Measurements from ENCODE around the gene MTHFD1. TPM values are rescaled to one million over a fixed set of nuclear protein-coding genes. Genes with fewer than 3 reads are reported as not detected.

Gene MTHFD1
- total RNA-seq, 4 donors from 2014 or later: 33.3 to 39.9 (median 35.8) TPM

DNA sequence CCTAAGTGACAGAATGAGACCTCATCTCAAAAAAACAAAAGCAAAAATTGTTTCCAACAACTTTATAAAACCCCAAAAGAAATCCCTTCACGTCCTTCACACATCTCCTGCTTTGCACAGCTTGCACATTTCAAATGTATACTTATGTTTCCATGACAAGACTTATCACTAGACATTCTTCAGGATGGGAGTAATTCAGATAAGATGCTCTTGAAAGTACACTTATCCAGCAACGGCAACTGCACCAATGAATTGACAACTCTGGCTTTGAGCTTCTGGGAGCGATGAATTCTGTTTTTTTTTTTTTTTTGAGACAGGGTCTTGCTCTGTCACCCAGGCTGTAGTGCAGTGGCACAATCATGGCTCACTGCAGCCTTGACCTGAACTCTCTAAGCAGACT, 46.4 kb downstream of the MTHFD1 start:
- intact Hi-C loops (cut with DNase I): no loop called here
- H3K36me3 ChIP-seq: peaks cover 21 to 90% (median 72%) of the 10 kb centered on the region in 4 donors

DNA sequence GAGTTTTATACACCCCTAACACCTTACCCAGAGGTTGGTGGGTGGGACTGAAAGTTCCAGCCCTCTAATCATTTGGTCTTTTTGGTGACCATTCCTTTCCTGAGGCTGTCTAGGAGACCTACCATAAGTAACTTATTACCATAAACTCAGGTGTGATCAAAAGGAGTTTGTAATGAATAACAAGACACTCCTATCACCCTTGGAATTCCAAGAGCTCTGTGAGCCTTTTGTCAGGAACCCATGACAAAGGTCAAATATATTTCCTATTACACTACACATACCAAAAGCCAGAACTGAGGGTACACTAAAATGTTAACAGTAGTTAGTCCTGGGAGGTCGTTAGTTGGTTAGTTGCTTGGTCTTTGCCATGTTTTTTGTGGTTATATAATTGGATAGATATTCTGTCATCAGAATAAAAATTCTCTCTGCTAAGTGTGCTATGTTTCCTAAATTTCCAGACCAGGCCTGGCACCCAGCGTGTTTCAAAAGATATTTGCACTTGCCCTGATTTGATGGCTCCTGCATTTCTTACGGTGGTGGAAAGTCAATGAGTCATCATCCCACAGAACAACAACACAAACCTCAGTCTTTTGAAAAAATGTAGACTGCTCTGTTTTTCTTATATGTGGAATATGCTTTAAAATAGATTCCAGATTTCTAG, 50.2 kb downstream of the MTHFD1 start:
- no peak overlapping the region for H3K4me3 ChIP-seq
- no peak overlapping the region for H3K27ac ChIP-seq (replicated peaks in 1 of 4)
- DNase-seq (ENCODE audit: extremely low spot score): no peak
- 43% methylated on average over 3 of the region's 3 CpGs for WGBS
- H3K27me3 ChIP-seq: no peaks in the 10 kb centered on the region
- intact Hi-C loops (cut with DNase I): loop anchor here (5.0 kb wide), 1 partner anchor 39 kb away; no protein-coding TSS in a partner anchor
- peaks cover 0 to 5% (median 0%) of the 10 kb centered on the region in 4 donors for H3K4me1 ChIP-seq
- H3K36me3 ChIP-seq: peaks cover 27 to 91% (median 66%) of the 10 kb centered on the region in 4 donors
- TF ChIP-seq POLR2A (IDR thresholded peaks at IDR 0.05; ENCODE audit: low read depth): no peak
- TF ChIP-seq POLR2AphosphoS5 (IDR thresholded peaks at IDR 0.05): no peak
- no peak for TF ChIP-seq EP300 (IDR thresholded peaks at IDR 0.05)
- TF ChIP-seq, protein P1, sequence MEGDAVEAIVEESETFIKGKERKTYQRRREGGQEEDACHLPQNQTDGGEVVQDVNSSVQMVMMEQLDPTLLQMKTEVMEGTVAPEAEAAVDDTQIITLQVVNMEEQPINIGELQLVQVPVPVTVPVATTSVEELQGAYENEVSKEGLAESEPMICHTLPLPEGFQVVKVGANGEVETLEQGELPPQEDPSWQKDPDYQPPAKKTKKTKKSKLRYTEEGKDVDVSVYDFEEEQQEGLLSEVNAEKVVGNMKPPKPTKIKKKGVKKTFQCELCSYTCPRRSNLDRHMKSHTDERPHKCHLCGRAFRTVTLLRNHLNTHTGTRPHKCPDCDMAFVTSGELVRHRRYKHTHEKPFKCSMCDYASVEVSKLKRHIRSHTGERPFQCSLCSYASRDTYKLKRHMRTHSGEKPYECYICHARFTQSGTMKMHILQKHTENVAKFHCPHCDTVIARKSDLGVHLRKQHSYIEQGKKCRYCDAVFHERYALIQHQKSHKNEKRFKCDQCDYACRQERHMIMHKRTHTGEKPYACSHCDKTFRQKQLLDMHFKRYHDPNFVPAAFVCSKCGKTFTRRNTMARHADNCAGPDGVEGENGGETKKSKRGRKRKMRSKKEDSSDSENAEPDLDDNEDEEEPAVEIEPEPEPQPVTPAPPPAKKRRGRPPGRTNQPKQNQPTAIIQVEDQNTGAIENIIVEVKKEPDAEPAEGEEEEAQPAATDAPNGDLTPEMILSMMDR (IDR thresholded peaks at IDR 0.05): no peak
- H3K9me3 ChIP-seq: no peaks in the 10 kb centered on the region

More for the DNA sequence above, 46.4 kb downstream of the MTHFD1 start:
- Histone ChIP-seq H3K27ac (replicated peaks in 1 of 4) (no peak overlapping the region), H3K27me3 (no peaks in the 10 kb centered on the region), H3K4me3 (no peak overlapping the region), H3K4me1 (peaks cover 0 to 5% (median 0%) of the 10 kb centered on the region in 4 donors), H3K9me3 (no peaks in the 10 kb centered on the region)
- WGBS: 92% methylated on average over 3 of the region's 3 CpGs
- DNase-seq (ENCODE audit: extremely low spot score): no peak
- TF ChIP-seq, protein P1 (IDR thresholded peaks at IDR 0.05): no peak
- TF ChIP-seq EP300 (IDR thresholded peaks at IDR 0.05): no peak
- TF ChIP-seq POLR2A (IDR thresholded peaks at IDR 0.05; ENCODE audit: low read depth): no peak
- no peak for TF ChIP-seq POLR2AphosphoS5 (IDR thresholded peaks at IDR 0.05)

DNA sequence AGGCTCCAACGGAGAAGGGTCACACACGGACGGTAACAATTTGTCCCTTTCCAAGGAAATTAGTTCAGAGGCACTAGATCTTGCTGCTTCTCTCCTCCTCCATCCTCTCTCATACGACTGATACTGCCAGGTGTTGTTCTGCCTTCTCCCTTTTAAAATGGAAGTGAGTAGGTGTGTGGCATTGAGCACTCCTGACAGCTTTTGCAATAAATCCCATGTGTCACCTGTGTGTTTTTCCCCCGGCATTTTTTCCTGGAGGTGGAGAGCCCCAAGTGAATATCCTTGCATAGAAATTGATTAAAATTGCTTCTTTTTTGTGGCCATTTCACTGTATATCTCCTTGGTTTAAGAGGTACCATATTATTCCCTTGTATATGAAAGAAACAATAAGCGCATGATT, 51.0 kb downstream of the MTHFD1 start:
- H3K4me1 ChIP-seq: peaks cover 0 to 5% (median 0%) of the 10 kb centered on the region in 4 donors
- no peaks in the 10 kb centered on the region for H3K9me3 ChIP-seq
- no peak overlapping the region for H3K27ac ChIP-seq (replicated peaks in 1 of 4)
- H3K36me3 ChIP-seq: peaks cover 27 to 91% (median 65%) of the 10 kb centered on the region in 4 donors
- no peak for DNase-seq (ENCODE audit: extremely low spot score)
- no peaks in the 10 kb centered on the region for H3K27me3 ChIP-seq
- no peak for TF ChIP-seq EP300 (IDR thresholded peaks at IDR 0.05)
- TF ChIP-seq, protein P1 (IDR thresholded peaks at IDR 0.05): no peak
- no peak for TF ChIP-seq POLR2A (IDR thresholded peaks at IDR 0.05; ENCODE audit: low read depth)
- no peak for TF ChIP-seq POLR2AphosphoS5 (IDR thresholded peaks at IDR 0.05)
- 94% methylated on average over 6 of the region's 6 CpGs for WGBS
- no peak overlapping the region for H3K4me3 ChIP-seq
- intact Hi-C loops (cut with DNase I): loop anchor here (5.0 kb wide), 1 partner anchor 38 kb away; no protein-coding TSS in a partner anchor

- WGBS: 100% methylated on average over 3 of the region's 3 CpGs
- H3K4me1 ChIP-seq: peaks cover 4 to 13% (median 8%) of the 10 kb centered on the region in 4 donors
- intact Hi-C loops (cut with DNase I): no loop called here
These were observed 52.3 kb downstream of the MTHFD1 start for GRCh38 chr14:64440494-64440893.

More at GRCh38 chr14:64440494-64440893, 52.3 kb downstream of the MTHFD1 start:
- no peak for DNase-seq (ENCODE audit: extremely low spot score)
- Histone ChIP-seq H3K36me3 (peaks cover 22 to 86% (median 59%) of the 10 kb centered on the region in 4 donors), H3K27me3 (no peaks in the 10 kb centered on the region), H3K27ac (replicated peaks in 1 of 4) (no peak overlapping the region), H3K9me3 (no peaks in the 10 kb centered on the region), H3K4me3 (no peak overlapping the region)
- TF ChIP-seq, protein P1 (IDR thresholded peaks at IDR 0.05): no peak
- TF ChIP-seq POLR2AphosphoS5 (IDR thresholded peaks at IDR 0.05): no peak
